Ishikawa (cell line): ENCODE data around the gene TMEM52.

ENCODE experiments used
- CEBPB ChIP-seq: IDR thresholded peaks from 2 replicates; pipeline ENCODE4 v1.6.1; 2012
- CREB1 ChIP-seq: IDR thresholded peaks from 2 replicates; pipeline ENCODE4 v1.6.1; 2012; ENCODE audit warnings: low read depth
- EGR1 ChIP-seq: IDR thresholded peaks from 2 replicates; pipeline ENCODE4 v1.6.1; 2012
- EP300 ChIP-seq: IDR thresholded peaks from 2 replicates; pipeline ENCODE4 v1.6.1; 2012; ENCODE audit warnings: borderline replicate concordance
- FOXM1 ChIP-seq: IDR thresholded peaks from 2 replicates; pipeline ENCODE4 v1.6.1; 2012; ENCODE audit warnings: low read depth, borderline replicate concordance
- NFIC ChIP-seq: IDR thresholded peaks from 2 replicates; pipeline ENCODE4 v1.6.1; 2012
- RAD21 ChIP-seq: IDR thresholded peaks from 2 replicates; pipeline ENCODE4 v1.6.1; 2012; ENCODE audit warnings: low read depth
- TAF1 ChIP-seq: IDR thresholded peaks from 2 replicates; pipeline ENCODE4 v1.6.1; 2012; ENCODE audit warnings: low read depth, mild to moderate bottlenecking
- TCF12 ChIP-seq: IDR thresholded peaks from 2 replicates; pipeline ENCODE4 v1.6.1; 2012; ENCODE audit warnings: low read depth
- TEAD4 ChIP-seq: IDR thresholded peaks from 2 replicates; pipeline ENCODE4 v1.6.1; 2012
- YY1 ChIP-seq: IDR thresholded peaks from 2 replicates; pipeline ENCODE4 v1.6.1; 2012; ENCODE audit warnings: low read depth
- ZBTB7A ChIP-seq: IDR thresholded peaks from 2 replicates; pipeline ENCODE4 v1.6.1; 2012; ENCODE audit warnings: low read depth
- TF ChIP-seq, protein P1 (sequence below): IDR thresholded peaks from 2 replicates; pipeline ENCODE4 v1.6.1; 2012
- TF ChIP-seq, protein P2 (sequence below): IDR thresholded peaks from 2 replicates; pipeline ENCODE4 v1.6.1; 2012; ENCODE audit warnings: low read depth, mild to moderate bottlenecking

GRCh38 chr1:1942753-1943656, 23.9 kb upstream of the TMEM52 start:
- TF ChIP-seq EGR1 = no peak
- TF ChIP-seq, protein P1, sequence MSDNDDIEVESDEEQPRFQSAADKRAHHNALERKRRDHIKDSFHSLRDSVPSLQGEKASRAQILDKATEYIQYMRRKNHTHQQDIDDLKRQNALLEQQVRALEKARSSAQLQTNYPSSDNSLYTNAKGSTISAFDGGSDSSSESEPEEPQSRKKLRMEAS = no peak
- no peak for TF ChIP-seq TAF1
- no peak for TF ChIP-seq CREB1
- TF ChIP-seq NFIC = no peak
- no peak for TF ChIP-seq EP300
- no peak for TF ChIP-seq YY1
- TF ChIP-seq FOXM1 = no peak
- TF ChIP-seq, protein P2, sequence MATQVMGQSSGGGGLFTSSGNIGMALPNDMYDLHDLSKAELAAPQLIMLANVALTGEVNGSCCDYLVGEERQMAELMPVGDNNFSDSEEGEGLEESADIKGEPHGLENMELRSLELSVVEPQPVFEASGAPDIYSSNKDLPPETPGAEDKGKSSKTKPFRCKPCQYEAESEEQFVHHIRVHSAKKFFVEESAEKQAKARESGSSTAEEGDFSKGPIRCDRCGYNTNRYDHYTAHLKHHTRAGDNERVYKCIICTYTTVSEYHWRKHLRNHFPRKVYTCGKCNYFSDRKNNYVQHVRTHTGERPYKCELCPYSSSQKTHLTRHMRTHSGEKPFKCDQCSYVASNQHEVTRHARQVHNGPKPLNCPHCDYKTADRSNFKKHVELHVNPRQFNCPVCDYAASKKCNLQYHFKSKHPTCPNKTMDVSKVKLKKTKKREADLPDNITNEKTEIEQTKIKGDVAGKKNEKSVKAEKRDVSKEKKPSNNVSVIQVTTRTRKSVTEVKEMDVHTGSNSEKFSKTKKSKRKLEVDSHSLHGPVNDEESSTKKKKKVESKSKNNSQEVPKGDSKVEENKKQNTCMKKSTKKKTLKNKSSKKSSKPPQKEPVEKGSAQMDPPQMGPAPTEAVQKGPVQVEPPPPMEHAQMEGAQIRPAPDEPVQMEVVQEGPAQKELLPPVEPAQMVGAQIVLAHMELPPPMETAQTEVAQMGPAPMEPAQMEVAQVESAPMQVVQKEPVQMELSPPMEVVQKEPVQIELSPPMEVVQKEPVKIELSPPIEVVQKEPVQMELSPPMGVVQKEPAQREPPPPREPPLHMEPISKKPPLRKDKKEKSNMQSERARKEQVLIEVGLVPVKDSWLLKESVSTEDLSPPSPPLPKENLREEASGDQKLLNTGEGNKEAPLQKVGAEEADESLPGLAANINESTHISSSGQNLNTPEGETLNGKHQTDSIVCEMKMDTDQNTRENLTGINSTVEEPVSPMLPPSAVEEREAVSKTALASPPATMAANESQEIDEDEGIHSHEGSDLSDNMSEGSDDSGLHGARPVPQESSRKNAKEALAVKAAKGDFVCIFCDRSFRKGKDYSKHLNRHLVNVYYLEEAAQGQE = no peak
- TF ChIP-seq RAD21 = no peak
- no peak for TF ChIP-seq ZBTB7A
- TF ChIP-seq TEAD4 = no peak
- no peak for TF ChIP-seq CEBPB
- TF ChIP-seq TCF12 = no peak
